ENCODE data around the gene PGRMC1.

GRCh38 chrX:119194621-119195020 is 41.5 kb upstream of the PGRMC1 start:
- TF ChIP-seq, protein P1, sequence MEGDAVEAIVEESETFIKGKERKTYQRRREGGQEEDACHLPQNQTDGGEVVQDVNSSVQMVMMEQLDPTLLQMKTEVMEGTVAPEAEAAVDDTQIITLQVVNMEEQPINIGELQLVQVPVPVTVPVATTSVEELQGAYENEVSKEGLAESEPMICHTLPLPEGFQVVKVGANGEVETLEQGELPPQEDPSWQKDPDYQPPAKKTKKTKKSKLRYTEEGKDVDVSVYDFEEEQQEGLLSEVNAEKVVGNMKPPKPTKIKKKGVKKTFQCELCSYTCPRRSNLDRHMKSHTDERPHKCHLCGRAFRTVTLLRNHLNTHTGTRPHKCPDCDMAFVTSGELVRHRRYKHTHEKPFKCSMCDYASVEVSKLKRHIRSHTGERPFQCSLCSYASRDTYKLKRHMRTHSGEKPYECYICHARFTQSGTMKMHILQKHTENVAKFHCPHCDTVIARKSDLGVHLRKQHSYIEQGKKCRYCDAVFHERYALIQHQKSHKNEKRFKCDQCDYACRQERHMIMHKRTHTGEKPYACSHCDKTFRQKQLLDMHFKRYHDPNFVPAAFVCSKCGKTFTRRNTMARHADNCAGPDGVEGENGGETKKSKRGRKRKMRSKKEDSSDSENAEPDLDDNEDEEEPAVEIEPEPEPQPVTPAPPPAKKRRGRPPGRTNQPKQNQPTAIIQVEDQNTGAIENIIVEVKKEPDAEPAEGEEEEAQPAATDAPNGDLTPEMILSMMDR (IDR thresholded peaks at IDR 0.05; ENCODE audit: low read depth, low read length) = peak; percentile 15
- TF ChIP-seq POLR2A (IDR thresholded peaks at IDR 0.05; ENCODE audit: extremely low read depth, insufficient read length) = no peak

Measured in NB4 (cell line).